ENCODE measurements around the gene CHRNA1.
"Not testable (repeated sequence)": the region's sequence is repeated elsewhere in the genome, so short reads cannot be mapped to it uniquely, and the experiment has no call there.

CHRNA1 gene

GRCh38 chr2:174711206-174711605, 53.1 kb downstream of the CHRNA1 start:
- no peak overlapping the region for H3K4me3 ChIP-seq (ENCODE audit: low read depth, low read length)
- DNase-seq (ENCODE audit: low read depth) = no peak
- no peak for TF ChIP-seq CTCF (IDR thresholded peaks at IDR 0.05; ENCODE audit: low read depth, low read length, missing control alignments)

- DNase-seq (ENCODE audit: low read depth); H3K4me3 ChIP-seq (ENCODE audit: low read depth, low read length): not testable (repeated sequence)
Observed at GRCh38 chr2:174709416-174710004, 54.8 kb downstream of the CHRNA1 start.

- no peak for DNase-seq (ENCODE audit: low read depth)
- no peak overlapping the region for H3K4me3 ChIP-seq (ENCODE audit: low read depth, low read length)
- no peak for TF ChIP-seq CTCF (IDR thresholded peaks at IDR 0.05; ENCODE audit: low read depth, low read length, missing control alignments)
Observed at GRCh38 chr2:174708713-174709112, 55.6 kb downstream of the CHRNA1 start.

GRCh38 chr2:174705321-174705720, 59.0 kb downstream of the CHRNA1 start:
- TF ChIP-seq CTCF (IDR thresholded peaks at IDR 0.05; ENCODE audit: low read depth, low read length, missing control alignments) = no peak
- no peak for DNase-seq (ENCODE audit: low read depth)
- no peak overlapping the region for H3K4me3 ChIP-seq (ENCODE audit: low read depth, low read length)

- no peak for DNase-seq (ENCODE audit: low read depth)
- TF ChIP-seq CTCF (IDR thresholded peaks at IDR 0.05; ENCODE audit: low read depth, low read length, missing control alignments) = no peak
- H3K4me3 ChIP-seq (ENCODE audit: low read depth, low read length) = no peak overlapping the region
Observed at GRCh38 chr2:174704642-174705041, 59.6 kb downstream of the CHRNA1 start.

- TF ChIP-seq CTCF (IDR thresholded peaks at IDR 0.05; ENCODE audit: low read depth, low read length, missing control alignments) = no peak
- no peak overlapping the region for H3K4me3 ChIP-seq (ENCODE audit: low read depth, low read length)
- no peak for DNase-seq (ENCODE audit: low read depth)
Observed at GRCh38 chr2:174704061-174704460, 60.2 kb downstream of the CHRNA1 start.

- TF ChIP-seq CTCF (IDR thresholded peaks at IDR 0.05; ENCODE audit: low read depth, low read length, missing control alignments) = no peak
Observed at GRCh38 chr2:174703430-174703829, 60.8 kb downstream of the CHRNA1 start.

More at GRCh38 chr2:174703430-174703829, 60.8 kb downstream of the CHRNA1 start:
- no peak for DNase-seq (ENCODE audit: low read depth)
- H3K4me3 ChIP-seq (ENCODE audit: low read depth, low read length) = no peak overlapping the region
